Osteocyte (in vitro differentiated cells): ENCODE results near the gene CYSLTR2. TPM values are rescaled to one million over a fixed set of nuclear protein-coding genes. Genes with fewer than 3 reads are reported as not detected.

ENCODE experiments used
- DNase-seq: peaks from one replicate; pipeline ENCODE4 v3.0.0; 2021; ENCODE audit warnings: mixed read lengths; ENCODE audit not compliant: unreplicated experiment; ENCODE audit errors: extremely low spot score
- H3K27ac Mint-ChIP-seq: one replicate; pipeline ENCODE4 v1.8.0; 2021; ENCODE audit warnings: mild to moderate bottlenecking, mixed read lengths; ENCODE audit not compliant: unreplicated experiment
- H3K27me3 Mint-ChIP-seq: one replicate; pipeline ENCODE4 v1.8.0; 2021; ENCODE audit warnings: mixed read lengths; ENCODE audit not compliant: unreplicated experiment
- H3K36me3 Mint-ChIP-seq: one replicate; pipeline ENCODE4 v1.8.0; 2021; ENCODE audit warnings: mixed read lengths; ENCODE audit not compliant: unreplicated experiment
- H3K4me1 Mint-ChIP-seq: one replicate; pipeline ENCODE4 v1.8.0; 2021; ENCODE audit warnings: mixed read lengths; ENCODE audit not compliant: unreplicated experiment
- H3K4me3 Mint-ChIP-seq: one replicate; pipeline ENCODE4 v1.8.0; 2021; ENCODE audit warnings: mild to moderate bottlenecking, moderate library complexity, mixed read lengths; ENCODE audit not compliant: unreplicated experiment
- H3K9me3 Mint-ChIP-seq: one replicate; pipeline ENCODE4 v1.8.0; 2021; ENCODE audit warnings: mixed read lengths; ENCODE audit not compliant: unreplicated experiment
- total RNA-seq: library from RNA; stranded (reverse); gene quantifications from 2 replicates; pipeline ENCODE4 v1.2.1, GENCODE V29; 2021
- TF ChIP-seq, protein P1 (sequence below): fragments of 200-600 bp; sonication (generic); IDR thresholded peaks from 2 replicates; pipeline ENCODE4 v1.5.0; 2021; ENCODE audit warnings: antibody characterized with exemption, mild to moderate bottlenecking, moderate library complexity

CYSLTR2 gene
- total RNA-seq, 1 donor from 2014 or later, result not detected

DNA sequence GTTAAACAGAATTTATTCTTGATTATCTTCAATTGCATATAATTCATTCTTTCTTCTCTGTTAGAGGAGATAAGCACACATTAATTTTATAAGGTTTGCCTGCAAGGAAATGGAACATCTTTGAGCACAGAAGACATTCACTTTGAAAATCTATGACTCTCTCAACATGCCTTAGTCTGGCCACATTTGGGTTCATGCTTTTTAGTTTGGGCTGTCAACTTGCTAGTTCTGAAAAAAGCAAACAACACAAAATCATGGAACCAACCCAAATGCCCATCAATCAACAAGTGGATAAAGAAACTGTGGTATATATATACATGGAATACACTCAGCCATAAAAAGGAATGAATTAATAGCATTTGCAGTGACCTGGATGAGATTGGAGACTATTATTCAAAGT, 71.5 kb downstream of the CYSLTR2 start:
- TF ChIP-seq, protein P1, sequence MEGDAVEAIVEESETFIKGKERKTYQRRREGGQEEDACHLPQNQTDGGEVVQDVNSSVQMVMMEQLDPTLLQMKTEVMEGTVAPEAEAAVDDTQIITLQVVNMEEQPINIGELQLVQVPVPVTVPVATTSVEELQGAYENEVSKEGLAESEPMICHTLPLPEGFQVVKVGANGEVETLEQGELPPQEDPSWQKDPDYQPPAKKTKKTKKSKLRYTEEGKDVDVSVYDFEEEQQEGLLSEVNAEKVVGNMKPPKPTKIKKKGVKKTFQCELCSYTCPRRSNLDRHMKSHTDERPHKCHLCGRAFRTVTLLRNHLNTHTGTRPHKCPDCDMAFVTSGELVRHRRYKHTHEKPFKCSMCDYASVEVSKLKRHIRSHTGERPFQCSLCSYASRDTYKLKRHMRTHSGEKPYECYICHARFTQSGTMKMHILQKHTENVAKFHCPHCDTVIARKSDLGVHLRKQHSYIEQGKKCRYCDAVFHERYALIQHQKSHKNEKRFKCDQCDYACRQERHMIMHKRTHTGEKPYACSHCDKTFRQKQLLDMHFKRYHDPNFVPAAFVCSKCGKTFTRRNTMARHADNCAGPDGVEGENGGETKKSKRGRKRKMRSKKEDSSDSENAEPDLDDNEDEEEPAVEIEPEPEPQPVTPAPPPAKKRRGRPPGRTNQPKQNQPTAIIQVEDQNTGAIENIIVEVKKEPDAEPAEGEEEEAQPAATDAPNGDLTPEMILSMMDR, result no peak
- Mint-ChIP-seq H3K27me3 (peaks cover 22% of the 10 kb centered on the region), H3K27ac (no peak overlapping the region), H3K36me3 (no peaks in the 10 kb centered on the region), H3K4me1 (no peaks in the 10 kb centered on the region), H3K4me3 (no peak overlapping the region), H3K9me3 (peaks cover 3% of the 10 kb centered on the region)
- DNase-seq, result no peak

DNA sequence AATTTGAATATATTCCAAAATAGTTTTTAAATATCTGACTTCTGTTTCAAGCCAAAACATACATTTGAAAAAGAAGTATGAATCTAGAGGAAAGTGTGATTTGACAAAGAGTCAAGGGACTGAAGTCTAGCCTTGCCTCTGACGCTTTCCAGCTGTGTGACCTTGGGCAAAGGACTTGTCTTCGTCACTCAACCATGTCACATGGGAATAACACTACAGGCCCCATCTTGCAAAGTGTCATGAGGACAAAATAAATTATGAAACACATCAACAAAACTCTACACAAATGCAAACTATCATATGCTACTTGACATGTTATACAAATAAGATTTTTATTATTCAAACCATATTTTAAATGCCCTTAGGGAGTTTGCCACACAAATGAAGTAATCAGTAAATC, 73.0 kb downstream of the CYSLTR2 start:
- TF ChIP-seq, protein P1, result no peak
- Mint-ChIP-seq H3K4me1 (no peaks in the 10 kb centered on the region), H3K4me3 (no peak overlapping the region), H3K27ac (no peak overlapping the region), H3K27me3 (peaks cover 31% of the 10 kb centered on the region), H3K9me3 (peaks cover 3% of the 10 kb centered on the region), H3K36me3 (no peaks in the 10 kb centered on the region)
- no peak for DNase-seq

DNA sequence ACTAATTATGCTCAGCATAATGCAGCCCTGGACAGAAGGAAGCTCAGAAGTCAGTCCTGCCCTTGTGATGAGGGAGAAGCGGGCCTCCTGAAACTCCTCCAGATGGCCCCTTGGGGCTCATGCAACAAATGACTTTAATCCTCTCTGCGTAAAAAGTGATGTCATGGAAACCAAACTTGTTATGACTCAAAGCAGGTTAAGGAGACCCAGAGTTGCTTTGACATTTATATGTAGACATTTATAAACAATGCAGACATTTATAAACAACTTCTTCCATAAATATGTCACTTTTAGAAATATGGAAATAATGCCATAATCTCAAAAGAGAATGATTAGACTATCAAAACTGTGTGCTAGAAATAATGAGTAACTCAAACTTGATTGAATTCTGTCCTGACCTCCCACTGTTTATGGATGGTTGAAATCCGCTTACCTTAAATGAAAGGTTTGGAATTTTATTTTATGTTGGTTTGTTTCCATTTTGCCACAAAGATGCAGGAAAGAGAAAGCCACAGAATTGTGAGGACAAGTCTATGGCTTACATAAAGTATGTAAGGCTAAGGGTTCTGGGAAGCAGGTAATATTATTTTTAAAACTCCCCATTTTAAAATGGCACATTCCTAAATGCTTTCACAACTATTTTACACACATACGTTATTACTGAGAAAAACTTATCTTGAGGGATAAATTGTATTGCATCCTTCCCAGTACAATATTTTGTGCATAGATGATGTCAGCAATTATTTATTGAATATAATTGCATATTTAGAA, 73.7 kb downstream of the CYSLTR2 start:
- TF ChIP-seq, protein P1, result no peak
- no peak overlapping the region for H3K27ac Mint-ChIP-seq
- peaks cover 2% of the 10 kb centered on the region for H3K4me1 Mint-ChIP-seq
- no peak overlapping the region for H3K4me3 Mint-ChIP-seq
- no peak for DNase-seq
- no peaks in the 10 kb centered on the region for H3K36me3 Mint-ChIP-seq
- no peaks in the 10 kb centered on the region for H3K9me3 Mint-ChIP-seq
- H3K27me3 Mint-ChIP-seq, result peaks cover 27% of the 10 kb centered on the region

DNA sequence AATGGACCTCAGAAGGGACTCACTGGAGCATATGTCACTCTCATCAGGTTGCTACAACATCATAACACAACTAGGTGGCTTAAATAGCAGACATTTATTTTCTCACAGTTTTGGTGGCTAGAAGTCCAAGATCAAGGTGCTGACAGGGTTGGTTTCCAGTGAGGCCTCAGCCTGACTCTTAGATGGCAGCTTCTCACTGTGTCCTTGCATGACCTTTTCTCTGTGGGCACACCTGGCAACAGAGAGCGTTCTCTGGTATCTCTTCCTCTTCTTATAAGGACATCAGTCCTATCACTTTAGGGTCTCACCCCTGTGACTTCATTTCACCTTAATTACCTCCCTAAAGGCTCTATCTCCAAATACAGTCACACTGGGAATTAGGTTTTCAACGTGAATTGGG, 74.5 kb downstream of the CYSLTR2 start:
- H3K27me3 Mint-ChIP-seq, result peaks cover 26% of the 10 kb centered on the region
- TF ChIP-seq, protein P1, result no peak

DNA sequence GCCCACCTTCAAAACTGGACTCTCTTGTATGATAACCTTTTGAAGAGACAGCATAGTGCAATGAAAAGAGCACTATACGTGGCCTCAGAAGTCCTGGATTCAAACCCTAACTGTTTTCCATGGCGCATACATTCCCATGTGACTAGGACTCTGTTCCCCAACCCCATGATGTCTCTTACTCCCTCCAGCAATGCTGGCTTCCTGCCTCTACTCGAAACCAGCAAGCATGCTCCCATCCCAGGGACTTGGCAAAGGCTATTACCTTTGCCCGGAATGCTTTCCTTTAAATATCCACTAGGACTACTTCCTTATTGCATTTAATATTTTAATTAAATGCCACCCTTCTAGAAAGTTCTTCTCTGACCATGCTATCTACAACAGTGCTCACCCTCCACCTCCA, 75.1 kb downstream of the CYSLTR2 start:
- Mint-ChIP-seq H3K27me3 (peaks cover 26% of the 10 kb centered on the region), H3K36me3 (no peaks in the 10 kb centered on the region), H3K27ac (no peak overlapping the region), H3K9me3 (no peaks in the 10 kb centered on the region), H3K4me1 (peaks cover 2% of the 10 kb centered on the region), H3K4me3 (no peak overlapping the region)
- TF ChIP-seq, protein P1, result no peak
- DNase-seq, result no peak

More for the DNA sequence above, 74.5 kb downstream of the CYSLTR2 start:
- DNase-seq, result no peak
- Mint-ChIP-seq H3K27ac (no peak overlapping the region), H3K4me1 (peaks cover 2% of the 10 kb centered on the region), H3K36me3 (no peaks in the 10 kb centered on the region), H3K4me3 (no peak overlapping the region), H3K9me3 (no peaks in the 10 kb centered on the region)
